ENCODE data around the gene MAPKBP1.

DNA sequence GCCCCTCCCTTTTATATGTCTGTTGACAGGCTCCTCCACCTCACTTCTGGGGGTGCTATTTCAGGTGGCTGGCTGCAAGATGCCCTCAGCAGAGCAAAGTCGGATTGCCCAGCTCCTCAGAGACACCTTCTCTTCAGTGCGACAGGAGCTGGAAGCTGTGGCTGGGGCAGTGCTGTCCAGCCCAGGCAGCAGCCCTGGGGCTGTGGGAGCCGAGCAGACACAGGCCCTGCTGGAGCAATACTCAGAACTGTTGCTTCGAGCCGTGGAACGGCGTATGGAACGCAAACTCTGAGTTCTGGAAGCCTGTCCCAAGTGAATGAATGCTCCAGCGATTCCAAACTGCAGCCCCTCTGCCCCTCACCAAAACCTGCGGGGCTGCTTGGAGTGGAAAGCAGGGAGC lies 50.9 kb downstream of the MAPKBP1 start:
- TF ChIP-seq POLR2A (IDR thresholded peaks at IDR 0.05; ENCODE audit: low read depth, low read length) (no peak), TAF1 (IDR thresholded peaks at IDR 0.05; ENCODE audit: borderline replicate concordance, low read depth, low read length) (no peak)
